ENCODE data around the gene SNX30.
"Not testable (repeated sequence)": the region's sequence is repeated elsewhere in the genome, so short reads cannot be mapped to it uniquely, and the experiment has no call there.

The SNX30 gene, protein sequence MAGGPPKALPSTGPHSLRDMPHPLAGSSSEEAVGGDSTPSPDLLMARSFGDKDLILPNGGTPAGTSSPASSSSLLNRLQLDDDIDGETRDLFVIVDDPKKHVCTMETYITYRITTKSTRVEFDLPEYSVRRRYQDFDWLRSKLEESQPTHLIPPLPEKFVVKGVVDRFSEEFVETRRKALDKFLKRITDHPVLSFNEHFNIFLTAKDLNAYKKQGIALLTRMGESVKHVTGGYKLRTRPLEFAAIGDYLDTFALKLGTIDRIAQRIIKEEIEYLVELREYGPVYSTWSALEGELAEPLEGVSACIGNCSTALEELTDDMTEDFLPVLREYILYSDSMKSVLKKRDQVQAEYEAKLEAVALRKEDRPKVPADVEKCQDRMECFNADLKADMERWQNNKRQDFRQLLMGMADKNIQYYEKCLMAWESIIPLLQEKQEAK

DNA sequence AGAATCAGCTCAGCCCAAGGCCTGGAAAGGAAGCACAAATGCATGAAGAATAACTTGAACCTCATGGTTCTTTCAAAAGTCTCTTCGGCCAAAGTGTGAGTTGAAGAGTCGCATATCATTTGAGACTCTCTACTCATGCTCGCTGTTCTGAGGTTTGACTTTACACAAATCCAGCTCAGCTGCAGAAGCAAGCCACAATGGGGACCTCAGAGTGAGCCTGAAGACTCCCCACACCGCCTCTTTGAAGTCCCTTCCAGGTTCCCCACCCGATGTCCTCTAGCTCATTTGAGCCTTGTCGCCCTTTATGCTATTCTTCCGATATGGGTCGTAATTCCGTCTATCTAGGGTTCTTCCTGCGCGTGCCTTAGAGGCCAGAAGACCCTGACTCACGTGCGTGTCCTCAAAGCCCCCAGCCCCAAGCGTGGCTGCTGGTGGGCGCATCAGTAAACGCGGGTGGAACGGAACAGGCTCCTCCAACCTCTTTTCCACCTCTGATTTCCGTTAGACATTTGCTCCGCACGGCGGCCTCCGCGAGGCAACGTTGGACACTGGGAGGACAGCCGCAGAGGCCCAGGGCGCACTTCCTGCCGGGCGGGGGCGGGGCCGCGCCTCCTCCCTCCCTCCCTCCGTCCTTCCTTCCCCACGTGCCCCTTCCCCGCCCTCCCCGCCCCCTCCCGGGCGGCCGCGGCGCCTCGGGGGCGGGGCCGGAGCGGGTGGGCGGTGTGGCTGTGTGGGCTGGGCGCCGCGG, at the start of gene SNX30:
TSS of gene SNX30 (plus strand) at position 745 of the 748 bp plus-strand sequence. CDS start 242 bp downstream, outside the sequence.
- DNase-seq: peak; percentile 87

DNA sequence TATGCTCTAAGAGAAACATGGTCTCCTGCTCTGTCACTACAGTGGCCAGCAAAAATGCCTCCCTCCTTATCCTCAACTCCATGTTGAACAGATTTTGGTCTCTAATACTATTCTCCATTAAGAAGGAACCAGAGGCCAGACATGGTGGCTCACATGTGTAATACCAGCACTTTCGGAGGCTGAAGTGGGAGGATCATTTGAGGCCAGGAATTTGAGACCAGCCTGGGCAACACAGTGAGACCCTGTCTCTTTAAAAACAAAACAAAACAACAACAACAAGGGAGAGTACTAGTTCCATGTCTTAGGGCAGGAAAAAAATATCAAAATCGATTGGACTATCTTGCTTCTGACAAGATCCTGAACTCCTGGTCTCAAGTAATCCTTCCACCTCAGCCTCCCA, 47.3 kb upstream of the SNX30 start:
- no peak for DNase-seq

DNA sequence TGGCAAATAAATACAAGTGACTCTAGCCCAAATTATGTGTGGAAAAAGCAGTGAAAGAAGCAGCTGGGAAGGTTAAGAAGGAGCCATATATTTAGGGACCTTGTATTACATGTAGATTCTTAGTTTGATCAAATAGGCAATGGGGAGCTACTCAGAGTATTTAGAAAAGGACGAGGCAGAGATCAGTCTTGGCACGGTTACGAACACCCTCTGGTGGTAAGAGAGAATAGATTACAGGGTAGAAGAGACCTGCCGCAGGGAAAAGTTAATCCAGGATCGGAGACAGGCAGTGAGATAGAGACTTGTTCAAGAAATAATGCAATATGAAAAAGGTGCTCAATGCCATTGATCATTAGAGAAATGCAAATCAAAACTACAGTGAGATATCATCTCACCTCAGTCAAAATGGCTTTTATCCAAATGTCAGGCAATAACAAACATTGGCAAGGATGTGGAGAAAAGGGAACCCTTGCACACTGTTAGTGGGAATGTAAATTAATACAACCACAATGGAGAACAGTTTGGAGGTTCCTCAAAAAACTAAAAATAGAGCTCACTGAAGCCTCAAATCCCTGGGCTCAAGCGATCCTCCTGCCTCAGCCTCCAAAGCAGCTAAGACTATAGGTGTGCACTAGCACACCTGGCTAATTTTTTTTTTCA, 44.7 kb upstream of the SNX30 start:
- no peak for DNase-seq

DNA sequence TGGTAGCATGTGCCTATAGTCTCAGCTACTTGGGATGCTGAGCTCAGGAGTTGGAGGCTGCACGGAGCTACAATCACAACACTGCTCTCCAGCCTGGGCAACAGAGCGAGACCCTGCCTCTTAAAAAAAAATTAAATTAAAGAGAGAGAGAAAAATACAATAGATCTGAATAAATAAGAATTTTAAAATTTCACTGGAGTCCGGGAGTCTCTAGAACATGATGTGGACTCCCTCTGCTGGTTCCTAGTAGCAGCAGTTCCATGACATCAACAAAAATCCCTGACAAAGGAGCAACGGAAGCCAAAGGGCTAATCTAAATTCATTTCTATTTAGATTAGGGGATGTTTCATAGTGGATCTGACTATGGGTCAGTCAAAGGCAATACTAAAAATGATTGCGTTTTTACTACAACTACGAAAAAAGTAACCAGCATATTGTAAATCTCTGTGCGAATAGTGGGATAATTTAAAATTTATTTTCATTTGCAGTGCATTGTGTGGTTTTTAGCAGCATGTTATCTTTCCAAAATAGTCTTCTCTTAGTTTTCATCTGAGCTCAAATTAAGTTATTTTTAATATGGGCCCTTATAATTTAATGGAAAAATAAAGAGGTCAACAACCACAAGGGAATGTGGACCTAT, 39.4 kb upstream of the SNX30 start:
- no peak for DNase-seq

DNA sequence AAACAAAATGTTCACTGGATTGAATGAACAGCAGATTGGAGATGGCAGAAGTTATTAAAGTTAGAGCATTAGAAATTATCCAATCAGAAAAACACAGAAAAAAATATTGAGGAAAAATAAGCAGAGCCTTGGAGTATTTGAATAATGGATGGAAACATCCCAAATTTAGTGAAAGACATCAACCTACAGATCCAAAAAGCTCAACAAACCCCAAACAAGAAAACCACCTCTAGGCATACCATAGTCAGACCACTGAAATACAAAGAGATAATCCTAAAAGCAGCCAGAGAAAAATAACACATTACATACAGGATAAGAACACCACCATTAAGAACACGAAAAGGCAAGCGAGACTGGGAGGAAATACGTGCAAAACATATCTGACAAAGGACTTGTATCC, 37.9 kb upstream of the SNX30 start:
- DNase-seq: no peak

DNA sequence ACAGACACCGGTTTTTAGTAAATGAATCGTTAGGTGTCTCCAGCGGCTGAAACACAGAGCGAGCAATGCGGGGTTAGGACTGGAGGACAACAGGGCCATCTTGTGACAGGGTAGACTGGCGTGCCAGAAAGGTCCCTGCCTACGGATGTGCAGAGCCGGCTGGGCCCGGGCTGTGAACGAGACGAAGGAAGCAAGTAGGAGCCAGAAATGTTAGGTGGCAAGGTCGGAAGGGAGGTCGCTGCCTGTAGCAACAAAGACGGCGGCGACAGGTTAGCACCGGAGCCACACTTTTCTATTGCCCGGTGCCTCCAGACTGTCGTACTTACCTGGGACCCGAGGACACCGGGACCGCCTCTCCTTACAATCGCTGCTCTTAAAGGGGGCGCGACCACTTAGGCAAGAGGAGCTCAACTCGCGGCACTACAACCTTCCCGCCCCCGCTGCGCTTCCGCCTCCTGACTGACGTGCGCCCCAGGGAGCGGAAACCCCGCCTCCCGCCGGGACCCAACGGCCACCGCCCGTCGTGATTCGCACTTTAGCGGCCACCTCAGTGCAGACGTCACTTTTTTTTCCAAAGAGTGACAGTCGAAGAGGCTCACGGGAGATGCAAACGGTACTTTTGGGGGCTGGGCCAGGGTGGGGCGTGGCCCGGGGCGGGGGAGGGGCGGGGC, 32.8 kb upstream of the SNX30 start, which contains the start of gene INIP:
TSS of gene INIP (minus strand) at position 457 of the 671 bp plus-strand sequence. CDS start 1,632 bp downstream, outside the sequence.
- peak; percentile 98 for DNase-seq

DNA sequence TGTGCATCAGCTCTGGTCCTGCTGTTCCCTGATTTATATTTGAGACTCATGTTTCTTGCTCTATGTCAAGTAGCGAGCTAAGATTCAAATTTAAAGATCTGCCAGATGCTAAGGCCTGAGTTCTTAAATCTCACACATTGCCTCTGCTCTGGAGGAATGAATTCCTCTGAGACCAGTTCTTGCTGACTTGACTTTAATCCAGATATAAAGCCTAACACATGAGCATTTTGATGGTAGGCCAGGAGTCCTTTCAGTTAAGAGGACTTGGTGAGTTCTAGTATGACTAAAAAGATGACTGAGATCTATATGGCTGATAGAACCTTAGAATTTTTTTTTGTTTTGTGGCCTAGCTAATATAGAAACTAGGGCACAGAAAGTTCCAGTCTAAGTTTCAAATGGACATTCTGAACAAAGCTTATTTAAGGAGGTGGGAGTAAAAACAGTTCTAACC, 31.3 kb upstream of the SNX30 start:
- DNase-seq: no peak

DNA sequence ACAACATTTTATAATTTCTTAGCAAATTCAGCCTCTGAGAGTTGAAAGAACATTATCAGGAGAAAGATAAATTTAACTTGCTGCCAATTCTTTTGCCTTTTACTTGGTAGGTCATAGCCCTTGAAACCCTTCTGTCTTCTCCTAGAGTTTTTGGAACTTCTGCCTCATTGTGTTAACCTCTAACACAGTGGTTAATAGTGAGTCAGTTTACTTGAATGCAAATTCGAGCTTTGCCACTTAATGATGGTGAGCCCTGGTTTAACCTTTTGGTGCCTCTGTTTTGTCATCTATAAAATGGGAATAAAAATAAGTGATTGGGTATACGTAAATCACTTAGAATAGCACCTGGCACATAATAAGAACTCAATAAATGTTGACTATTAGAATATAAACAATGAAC, 30.9 kb upstream of the SNX30 start:
- DNase-seq: no peak

DNA sequence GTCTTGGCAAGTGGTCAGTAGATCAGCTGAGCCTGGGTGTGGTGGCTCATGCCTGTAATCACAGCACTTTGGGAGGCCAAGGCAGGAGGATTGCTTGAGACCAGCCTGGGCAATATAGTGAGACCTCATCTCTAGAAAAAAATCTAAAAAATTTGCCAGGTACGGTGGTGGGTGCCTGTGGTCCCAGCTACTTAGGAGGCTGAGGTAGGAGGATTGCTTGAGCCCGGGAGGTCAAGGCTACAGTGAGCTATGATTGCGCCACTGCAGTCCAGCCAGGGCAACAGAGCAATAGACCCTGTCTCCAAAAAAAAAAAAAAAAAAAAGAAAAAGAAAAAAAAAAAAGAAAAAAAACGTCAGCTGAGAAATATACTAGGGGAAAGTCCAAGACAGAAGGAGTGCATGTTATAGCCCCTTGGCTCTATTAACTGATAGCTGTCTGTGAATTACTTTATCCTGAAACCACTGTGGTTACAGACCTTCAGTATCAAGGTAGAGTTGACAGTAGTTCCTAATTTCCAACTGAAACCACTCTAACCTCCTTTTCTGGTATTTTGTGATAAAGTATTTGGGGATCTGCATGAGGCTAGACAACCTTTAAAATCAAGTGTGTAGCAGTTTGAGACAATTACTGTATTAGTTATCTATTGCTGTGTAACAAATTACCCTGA, 30.3 kb upstream of the SNX30 start:
- DNase-seq: no peak

DNA sequence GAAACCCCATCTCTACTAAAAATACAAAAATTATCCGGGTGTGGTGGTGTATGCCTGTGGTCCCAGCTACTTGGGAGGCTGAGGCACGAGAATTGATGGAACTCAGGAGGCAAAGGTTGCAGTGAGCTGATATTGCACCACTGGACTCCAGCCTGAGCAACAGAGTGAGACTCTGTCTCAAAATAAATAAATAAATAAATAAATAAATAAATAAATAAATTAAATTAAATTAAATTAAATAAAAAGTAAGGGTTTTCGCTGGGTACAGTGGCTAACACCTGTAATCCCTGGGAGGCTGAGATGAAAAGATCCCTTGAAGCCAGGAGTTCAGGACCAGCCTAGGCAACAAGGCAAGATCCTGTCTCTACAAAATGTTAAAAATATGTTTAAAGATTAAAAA, 27.8 kb upstream of the SNX30 start:
- DNase-seq: not testable (repeated sequence)

DNA sequence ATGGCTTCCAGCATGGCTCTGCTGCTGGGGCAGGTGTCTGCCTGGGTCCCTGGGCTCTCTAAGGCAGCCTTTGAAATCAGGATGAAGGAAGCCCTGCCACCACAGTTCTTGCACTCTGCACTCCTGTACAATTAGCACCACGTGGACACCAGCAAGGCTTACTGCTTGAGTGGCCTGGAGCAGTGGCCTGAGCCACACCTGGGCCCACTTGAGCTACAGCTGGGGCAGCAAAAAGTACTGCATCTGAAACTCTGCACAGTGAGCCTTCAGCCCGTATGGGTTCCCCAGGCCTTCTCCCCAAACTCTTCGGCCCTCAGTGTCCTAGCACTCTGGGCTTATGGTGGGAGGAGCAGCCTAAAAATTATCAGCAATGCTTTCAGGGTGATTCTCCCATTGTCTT, 24.6 kb upstream of the SNX30 start:
- DNase-seq: no peak

DNA sequence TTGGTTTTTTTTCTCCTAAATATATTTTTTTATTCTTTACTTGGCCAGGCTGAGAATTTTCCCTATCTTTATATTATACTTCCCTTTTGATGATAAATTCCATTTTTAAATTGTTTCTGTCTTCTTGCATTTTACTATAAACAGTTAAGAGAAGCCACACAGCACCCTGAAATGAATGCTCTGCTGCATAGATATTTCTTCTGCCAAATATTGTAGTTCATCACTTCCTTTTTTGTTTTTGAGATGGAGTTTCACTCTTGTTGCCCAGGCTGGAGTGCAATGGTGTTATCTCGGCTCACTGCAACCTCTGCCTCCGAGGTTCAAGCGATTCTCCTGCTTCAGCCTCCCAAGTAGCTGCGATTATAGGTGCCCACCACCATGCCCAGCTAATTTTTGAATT, 24.1 kb upstream of the SNX30 start:
- DNase-seq: no peak

DNA sequence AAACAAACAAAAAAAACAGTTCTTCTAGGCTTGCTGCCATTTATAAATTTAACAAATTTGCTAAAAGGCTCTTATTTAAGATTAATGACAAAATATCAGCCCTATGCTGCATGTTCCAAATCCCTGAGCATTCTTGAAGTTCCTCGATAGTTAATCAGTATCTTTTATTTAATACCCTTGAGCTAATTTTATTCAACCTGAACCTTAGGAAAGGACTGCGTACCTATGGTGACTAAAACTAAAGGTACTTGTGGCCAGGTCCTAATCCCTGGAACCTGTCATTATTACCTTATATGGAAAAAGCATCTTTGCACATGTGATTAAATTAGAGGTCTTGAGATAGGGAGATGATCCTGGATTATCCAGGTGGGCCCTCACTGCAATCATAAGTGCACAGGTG, 22.2 kb upstream of the SNX30 start:
- DNase-seq: no peak

DNA sequence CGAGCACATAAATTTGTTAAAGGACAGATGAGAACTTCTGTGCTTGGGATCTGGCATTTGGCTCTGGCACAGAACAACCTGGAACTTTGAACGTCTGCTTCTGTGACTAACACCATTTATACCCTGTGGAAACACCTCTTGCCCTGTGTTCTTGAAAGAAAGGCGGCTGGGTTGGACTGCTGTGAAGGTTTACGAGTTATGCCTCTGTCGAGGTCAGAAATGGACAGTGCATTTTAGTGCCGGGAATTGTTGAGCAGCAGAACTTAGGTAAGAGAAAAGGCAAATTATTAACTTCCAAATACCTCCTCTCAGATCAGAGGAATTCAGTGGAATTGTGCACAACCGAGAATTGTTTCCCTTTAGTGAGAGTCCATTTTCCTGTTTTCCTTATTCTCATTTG, 18.6 kb upstream of the SNX30 start:
- no peak for DNase-seq

DNA sequence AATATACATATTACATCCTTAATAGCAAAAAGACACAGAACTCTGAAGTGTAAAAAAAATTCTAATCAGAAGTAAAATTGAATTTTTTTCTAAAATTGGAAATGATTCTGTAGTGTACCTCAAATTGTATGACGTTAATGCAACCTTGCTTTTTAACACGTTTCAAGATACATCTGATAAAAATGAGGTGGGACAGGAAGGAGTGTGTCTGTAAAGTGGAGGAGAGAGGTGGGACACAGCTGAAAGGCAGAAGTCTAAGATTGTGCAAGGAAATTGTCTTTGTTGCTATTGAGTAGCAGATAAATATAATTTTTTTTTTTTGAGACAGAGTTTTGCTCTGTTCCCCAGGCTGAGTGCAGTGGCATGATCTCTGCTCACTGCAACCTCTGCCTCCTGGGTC, 15.7 kb upstream of the SNX30 start:
- no peak for DNase-seq

DNA sequence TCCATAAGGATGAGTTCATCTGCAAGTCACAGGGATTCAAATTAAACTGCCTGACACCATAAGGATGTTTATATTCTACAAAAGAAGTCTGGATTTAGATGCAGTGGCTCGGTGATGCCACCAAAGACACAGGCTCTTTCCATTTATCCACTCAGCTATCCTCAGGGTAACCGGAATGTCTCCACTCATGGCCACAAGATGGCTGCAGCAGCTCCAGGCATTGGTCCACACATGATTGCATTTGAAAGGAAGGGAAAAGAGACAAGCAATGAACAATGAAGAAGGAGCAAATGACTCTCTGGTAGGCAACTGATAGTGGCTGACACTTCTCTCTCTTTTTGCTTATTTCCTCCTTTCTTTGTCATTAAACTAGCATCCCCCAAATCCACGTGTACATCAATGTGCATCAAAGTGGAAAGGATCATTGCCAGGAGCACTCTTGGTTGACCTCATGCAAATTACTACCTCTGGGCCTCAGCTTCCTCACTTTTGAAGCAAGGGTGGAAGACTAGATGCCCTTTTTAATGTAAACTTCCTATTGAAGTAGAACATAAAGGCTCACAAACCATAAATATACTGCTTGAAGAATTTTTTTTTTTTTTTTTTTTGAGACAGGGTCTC, 7.2 kb upstream of the SNX30 start:
- no peak for DNase-seq

DNA sequence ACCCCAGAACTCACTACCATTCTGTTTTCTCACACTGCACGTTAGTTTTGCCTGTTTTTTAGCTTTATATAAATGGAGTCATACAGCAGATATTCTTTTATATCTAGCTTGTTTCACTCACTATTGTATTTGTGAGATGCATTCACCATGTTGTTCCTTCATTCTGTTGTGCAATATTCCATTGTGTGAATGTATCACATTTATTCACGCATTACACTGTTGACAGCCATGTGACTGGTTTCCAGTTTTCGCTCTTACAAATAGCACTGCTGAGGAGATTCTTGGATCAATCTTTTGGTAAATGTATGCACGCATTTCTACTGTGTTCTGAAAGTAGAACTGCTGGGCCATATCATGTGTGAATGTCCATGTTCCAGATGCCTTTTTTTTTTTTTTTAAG, 6.4 kb upstream of the SNX30 start:
- DNase-seq: no peak

DNA sequence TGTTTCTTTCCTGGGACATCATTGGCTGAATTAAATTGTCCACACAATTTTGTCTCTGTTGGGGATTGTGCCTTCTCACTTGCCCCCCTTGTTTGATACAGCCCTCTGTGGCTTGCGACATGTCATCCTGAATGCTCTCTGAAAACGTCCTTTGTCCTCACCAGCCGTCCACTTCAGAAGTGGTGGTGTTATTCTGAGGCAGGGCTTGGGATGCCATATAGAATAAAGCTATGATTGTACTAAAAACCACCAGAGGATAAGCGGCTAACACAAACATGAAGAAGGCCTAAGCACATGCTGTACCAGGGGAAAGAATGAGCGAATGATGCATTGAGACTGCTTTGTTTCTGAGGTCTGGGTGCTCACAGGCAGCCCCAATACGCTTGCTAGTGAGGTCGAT, 3.5 kb upstream of the SNX30 start:
- no peak for DNase-seq

DNA sequence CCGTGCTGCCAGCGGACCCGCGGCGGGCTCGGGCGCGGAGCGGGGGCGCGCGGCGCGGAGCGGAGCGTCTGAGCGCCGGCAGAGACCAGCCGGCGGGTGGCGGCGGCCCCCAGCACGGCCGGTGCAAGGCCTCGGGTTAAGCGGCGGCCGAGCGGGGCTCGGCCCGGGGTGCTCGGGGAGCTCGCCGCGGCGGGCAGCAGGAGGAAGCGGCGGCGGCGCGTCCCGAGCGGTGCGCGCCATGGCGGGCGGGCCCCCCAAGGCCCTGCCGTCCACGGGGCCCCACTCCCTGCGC, 150 bp downstream of the SNX30 start:
- no peak for DNase-seq

DNA sequence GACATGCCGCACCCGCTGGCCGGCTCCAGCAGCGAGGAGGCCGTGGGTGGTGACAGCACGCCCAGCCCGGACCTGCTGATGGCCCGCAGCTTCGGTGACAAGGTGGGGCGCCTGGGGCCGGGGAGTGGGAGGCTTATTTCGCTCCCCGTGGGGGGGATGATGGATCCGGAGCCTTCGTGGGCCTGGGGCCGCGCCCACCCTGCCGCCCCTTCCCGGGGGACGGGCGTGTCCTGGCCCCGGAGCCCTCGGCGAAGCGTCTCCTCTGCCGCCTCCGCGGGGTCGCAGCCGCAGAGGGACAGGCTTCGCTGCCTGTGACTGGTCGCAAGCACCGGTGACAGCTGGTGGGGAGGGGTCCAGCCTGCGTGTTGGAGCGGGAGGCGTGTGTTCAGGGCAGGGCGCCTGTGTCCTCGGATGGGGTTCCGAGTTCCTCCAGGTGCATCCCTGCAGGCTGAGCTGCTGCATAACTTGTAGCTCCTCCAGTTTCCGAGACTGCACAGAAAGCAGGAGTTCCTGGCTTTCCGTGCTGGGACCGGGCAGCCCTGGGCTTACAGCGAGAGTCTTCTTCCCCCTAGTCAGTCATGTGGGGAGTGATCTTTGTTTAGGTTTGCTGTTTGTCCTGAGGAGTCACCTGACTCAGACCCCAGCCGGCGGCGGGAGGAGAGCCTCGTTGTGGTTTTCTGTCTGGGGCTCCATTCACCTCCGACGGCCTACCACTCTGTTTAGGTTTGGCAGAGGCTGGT, 666 bp downstream of the SNX30 start:
- peak; percentile 47 for DNase-seq
